Endothelial cell of umbilical vein (primary cell): Measurements from ENCODE around the gene CAP2. TPM values are rescaled to one million over a fixed set of nuclear protein-coding genes. Genes with fewer than 3 reads are reported as not detected.

Experiments
- BruUV-seq: library from RNA; stranded (reverse); fragments of 400-500 nt; replicated peaks from 2 replicates; lab custom pipeline; 2021; lab: Mats Ljungman, UMichigan
- CTCF ChIA-PET: fragments of 300-600, 350-600 bp; sonication (Branson Sonifier 250); formaldehyde crosslinking; loops from one replicate; lab custom pipeline; 2021; ENCODE audit warnings: antibody characterized with exemption, inconsistent platforms; lab: Charles Lee
- POLR2A ChIA-PET: fragments of 300-600, 350-600 bp; sonication (Branson Sonifier 250); formaldehyde crosslinking; loops from one replicate; lab custom pipeline; 2021; ENCODE audit warnings: antibody characterized with exemption, inconsistent platforms; lab: Charles Lee
- DNase-seq: peaks from one replicate; pipeline ENCODE4 v3.0.0-alpha.2; 2011; ENCODE audit warnings: low read depth, low spot score
- FAIRE-seq: peaks from 2 replicates; lab custom pipeline; 2011; peaks lifted over from hg19 to GRCh38; lab: Jason Lieb, UNC
- H2AFZ ChIP-seq: 2 replicates; pipeline ENCODE4 v1.6.0; 2012; ENCODE audit warnings: low read depth, low read length, control low read depth, inconsistent platforms
- H3K27ac ChIP-seq: 2 replicates; pipeline ENCODE4 v1.5.1; 2011; ENCODE audit warnings: low read depth, mild to moderate bottlenecking, control low read depth, low read length, moderate library complexity; ENCODE audit not compliant: insufficient read depth
- H3K27me3 ChIP-seq, 2 experiments: 2 replicates each; pipeline versions ENCODE4 v1.6.0 to v1.6.1; 2011; ENCODE audit warnings: low read length in 2 of 2, mixed read lengths in 1 of 2; ENCODE audit not compliant: control insufficient read depth in 2 of 2, insufficient read depth in 2 of 2
- H3K36me3 ChIP-seq, 2 experiments: 2 replicates in 1 of 2; 3 replicates in 1 of 2; pipeline ENCODE4 v1.5.1; 2011; ENCODE audit warnings: low read length in 2 of 2, mild to moderate bottlenecking in 1 of 2, moderate library complexity in 1 of 2; ENCODE audit not compliant: control insufficient read depth in 2 of 2, insufficient read depth in 2 of 2; ENCODE audit errors: extremely low read depth in 1 of 2
- H3K4me1 ChIP-seq: 3 replicates; pipeline ENCODE4 v1.5.1; 2011; ENCODE audit warnings: mild to moderate bottlenecking, low read length; ENCODE audit not compliant: control insufficient read depth, insufficient read depth; ENCODE audit errors: extremely low read depth
- H3K4me2 ChIP-seq: 2 replicates; pipeline ENCODE4 v1.6.1; 2011; ENCODE audit warnings: low read length, control low read depth, mixed read lengths; ENCODE audit not compliant: insufficient read depth
- H3K4me3 ChIP-seq, 3 experiments: fragments of 200-600 bp in 1 of 3; sonication (generic), shearing (Covaris generic) in 1 of 3; replicated peaks in 1 of 3; 2 replicates each; pipeline ENCODE4 v1.5.1; 2011 to 2016; ENCODE audit warnings: control low read depth in 3 of 3, low read length in 3 of 3, mild to moderate bottlenecking in 2 of 3, inconsistent platforms in 1 of 3, low read depth in 1 of 3, moderate library complexity in 1 of 3; ENCODE audit not compliant: insufficient read depth in 1 of 3
- H3K79me2 ChIP-seq: 2 replicates; pipeline ENCODE4 v1.6.0; 2012; ENCODE audit warnings: low read length, inconsistent platforms; ENCODE audit not compliant: control insufficient read depth, insufficient read depth
- H3K9ac ChIP-seq: replicated peaks from 2 replicates; pipeline ENCODE3; 2011; ENCODE audit warnings: low read length, control low read depth; ENCODE audit not compliant: insufficient read depth; ENCODE audit errors: extremely low read depth
- H3K9me1 ChIP-seq: replicated peaks from 3 replicates; pipeline ENCODE4 v1.6.0; 2011; ENCODE audit warnings: mild to moderate bottlenecking, low read length; ENCODE audit not compliant: control insufficient read depth, insufficient read depth; ENCODE audit errors: extremely low read depth
- H3K9me3 ChIP-seq: replicated peaks from 2 replicates; pipeline ENCODE4 v1.5.1; 2012; ENCODE audit warnings: low read length, inconsistent platforms; ENCODE audit not compliant: control insufficient read depth, insufficient read depth
- H4K20me1 ChIP-seq: replicated peaks from 2 replicates; pipeline ENCODE3; 2011; ENCODE audit warnings: mild to moderate bottlenecking, low read length; ENCODE audit not compliant: control insufficient read depth, insufficient read depth; ENCODE audit errors: extremely low read depth
- EZH2 ChIP-seq: IDR thresholded peaks from 2 replicates; pipeline ENCODE4 v1.6.1; 2012; ENCODE audit warnings: borderline replicate concordance, low read depth, mild to moderate bottlenecking, moderate library complexity, low read length, inconsistent platforms; ENCODE audit not compliant: severe bottlenecking
- FOS ChIP-seq: IDR thresholded peaks from 2 replicates; pipeline ENCODE4 v1.6.1; 2011; ENCODE audit warnings: mild to moderate bottlenecking, low read length, moderate library complexity, borderline replicate concordance; ENCODE audit not compliant: insufficient read depth
- GATA2 ChIP-seq: IDR thresholded peaks from 2 replicates; pipeline ENCODE4 v1.7.0; 2011; ENCODE audit warnings: low read depth, mild to moderate bottlenecking, moderate library complexity, mixed read lengths, low read length; ENCODE audit not compliant: insufficient read length, insufficient read depth
- JUN ChIP-seq: IDR thresholded peaks from 2 replicates; pipeline ENCODE4 v1.6.1; 2011; ENCODE audit warnings: borderline replicate concordance, low read depth; ENCODE audit not compliant: insufficient read length, insufficient read depth
- MYC ChIP-seq: IDR thresholded peaks from one replicate; pipeline ENCODE4 v1.6.1; 2011; ENCODE audit warnings: mild to moderate bottlenecking, low read depth, low read length
- POLR2A ChIP-seq: IDR thresholded peaks from 2 replicates; pipeline ENCODE4 v1.6.1; 2012; ENCODE audit warnings: low read depth, mild to moderate bottlenecking, control low read depth, low read length
- POLR2AphosphoS5 ChIP-seq: IDR thresholded peaks from 2 replicates; pipeline ENCODE4 v1.6.1; 2012; ENCODE audit warnings: low read depth, mild to moderate bottlenecking, control low read depth, low read length, moderate library complexity; ENCODE audit not compliant: insufficient read depth
- dilution Hi-C: fragments of 300-500 bp; cut with MboI; formaldehyde crosslinking; loops from one replicate; pipeline ENCODE4 v1.15.0; 2019; ENCODE audit warnings: low sequenced_read_pairs; ENCODE audit not compliant: extremely low pct_ligation_motif_present
- intact Hi-C: fragments of 100-400 bp; cut with micrococcal nuclease; formaldehyde crosslinking; loops from one replicate; pipeline ENCODE4 v1.10.0; 2022
- polyA plus RNA-seq, 4 experiments: library from polyadenylated mRNA; depleted of rRNA in 3 of 4; stranded (reverse) in 3 of 4; unstranded in 1 of 4; fragments of >200 nt; gene quantifications; 2 replicates each; pipeline versions ENCODE4 v1.2.1 to v1.2.3, GENCODE V29; 2011 to 2012; ENCODE audit warnings: missing spikeins in 1 of 4
- total RNA-seq: library from RNA; stranded (reverse); gene quantifications from 2 replicates; pipeline ENCODE4 v1.2.3, GENCODE V29; 2021
- TF ChIP-seq, protein P1 (sequence below), 2 donors: IDR thresholded peaks; 1 replicate in 1 of 2; 2 replicates in 1 of 2; pipeline ENCODE4 v1.5.1; 2011; ENCODE audit warnings: low read length in 2 of 2, mild to moderate bottlenecking in 2 of 2, moderate library complexity in 2 of 2, control low read depth in 1 of 2, inconsistent platforms in 1 of 2, low read depth in 1 of 2; ENCODE audit not compliant: insufficient read depth in 1 of 2; ENCODE audit errors: extremely low read depth in 1 of 2
- TF ChIP-seq, protein P2 (sequence below): IDR thresholded peaks from 2 replicates; pipeline ENCODE4 v1.6.1; 2011; ENCODE audit not compliant: insufficient read depth, insufficient read length

Gene CAP2
- total and polyA plus RNA-seq, 2 donors (not counting 3 experiments of a cell fraction or from before 2014, with no cell fraction given), result 12.2 to 21.3 TPM

DNA sequence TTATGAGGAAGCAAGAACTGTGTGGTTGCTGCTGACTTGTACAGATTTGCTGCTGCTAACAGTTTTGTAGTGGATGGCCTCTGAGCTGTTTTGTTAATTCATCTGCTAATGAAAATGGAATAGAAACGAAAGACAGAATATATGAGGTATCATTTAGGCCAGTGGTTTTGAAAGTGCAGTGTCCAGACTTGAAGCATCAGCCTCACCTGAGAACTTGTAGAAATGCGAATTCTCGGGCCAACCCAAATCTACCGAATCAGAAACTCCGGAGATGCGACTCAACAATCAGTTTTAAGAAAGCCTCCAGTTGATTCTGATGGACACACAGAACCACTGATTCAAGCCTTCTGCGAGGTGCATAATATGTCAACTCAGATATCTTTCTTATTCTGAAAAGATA lies 62.5 kb downstream of the CAP2 start:
- Histone ChIP-seq H3K4me2 (no peak overlapping the region), H4K20me1 (no peaks in the 10 kb centered on the region), H3K27me3 (no peaks in the 10 kb centered on the region), H3K9ac (no peak overlapping the region), H3K27ac (no peak overlapping the region), H3K79me2 (no peaks in the 10 kb centered on the region), H3K36me3 (no peaks in the 10 kb centered on the region), H2AFZ (no peak overlapping the region), H3K4me1 (peaks cover 4% of the 10 kb centered on the region), H3K4me3 (no peak overlapping the region), H3K9me1 (no peaks in the 10 kb centered on the region), H3K9me3 (no peaks in the 10 kb centered on the region)
- CTCF ChIA-PET, result no interaction called here
- no peak for FAIRE-seq
- dilution Hi-C loops (no loop called here), intact Hi-C loops (no loop called here)
- POLR2A ChIA-PET, result no interaction called here
- no peak for DNase-seq
- no TSS peak for BruUV-seq
- TF ChIP-seq GATA2, result no peak
- no peak for TF ChIP-seq FOS
- TF ChIP-seq, protein P1, sequence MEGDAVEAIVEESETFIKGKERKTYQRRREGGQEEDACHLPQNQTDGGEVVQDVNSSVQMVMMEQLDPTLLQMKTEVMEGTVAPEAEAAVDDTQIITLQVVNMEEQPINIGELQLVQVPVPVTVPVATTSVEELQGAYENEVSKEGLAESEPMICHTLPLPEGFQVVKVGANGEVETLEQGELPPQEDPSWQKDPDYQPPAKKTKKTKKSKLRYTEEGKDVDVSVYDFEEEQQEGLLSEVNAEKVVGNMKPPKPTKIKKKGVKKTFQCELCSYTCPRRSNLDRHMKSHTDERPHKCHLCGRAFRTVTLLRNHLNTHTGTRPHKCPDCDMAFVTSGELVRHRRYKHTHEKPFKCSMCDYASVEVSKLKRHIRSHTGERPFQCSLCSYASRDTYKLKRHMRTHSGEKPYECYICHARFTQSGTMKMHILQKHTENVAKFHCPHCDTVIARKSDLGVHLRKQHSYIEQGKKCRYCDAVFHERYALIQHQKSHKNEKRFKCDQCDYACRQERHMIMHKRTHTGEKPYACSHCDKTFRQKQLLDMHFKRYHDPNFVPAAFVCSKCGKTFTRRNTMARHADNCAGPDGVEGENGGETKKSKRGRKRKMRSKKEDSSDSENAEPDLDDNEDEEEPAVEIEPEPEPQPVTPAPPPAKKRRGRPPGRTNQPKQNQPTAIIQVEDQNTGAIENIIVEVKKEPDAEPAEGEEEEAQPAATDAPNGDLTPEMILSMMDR (IDR thresholded peaks at IDR 0.05; ENCODE audit: extremely low read depth in 1 of 2, insufficient read depth in 1 of 2, low read depth in 1 of 2, low read length in 2 of 2), result no peak
- TF ChIP-seq, protein P2, sequence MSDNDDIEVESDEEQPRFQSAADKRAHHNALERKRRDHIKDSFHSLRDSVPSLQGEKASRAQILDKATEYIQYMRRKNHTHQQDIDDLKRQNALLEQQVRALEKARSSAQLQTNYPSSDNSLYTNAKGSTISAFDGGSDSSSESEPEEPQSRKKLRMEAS, result no peak

DNA sequence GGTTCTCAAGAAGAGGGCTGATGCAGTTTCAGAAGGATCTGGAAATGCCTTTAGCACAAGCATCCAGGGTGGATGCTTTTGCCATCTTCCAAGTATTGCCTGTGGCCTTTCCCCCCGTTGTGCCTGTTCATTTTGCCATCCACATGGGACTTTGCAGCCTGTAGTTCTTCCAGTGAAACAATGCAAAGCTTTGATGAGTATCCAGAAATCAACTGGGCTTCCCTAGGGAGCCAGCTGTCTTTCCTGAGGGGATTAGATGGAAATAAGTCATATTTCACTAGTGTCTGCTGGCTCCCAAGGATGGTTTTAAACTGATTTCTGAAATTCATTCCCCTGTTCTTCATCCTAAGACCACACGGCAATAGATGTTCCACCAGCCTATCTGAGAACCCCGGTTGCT lies 63.3 kb downstream of the CAP2 start:
- H3K4me3 ChIP-seq, result no peak overlapping the region
- no peak for DNase-seq
- BruUV-seq, result no TSS peak
- TF ChIP-seq MYC, result no peak
- TF ChIP-seq, protein P1 (IDR thresholded peaks at IDR 0.05; ENCODE audit: extremely low read depth in 1 of 2, insufficient read depth in 1 of 2, low read depth in 1 of 2, low read length in 2 of 2), result no peak
- TF ChIP-seq POLR2A, result no peak
- no peak for TF ChIP-seq FOS
- TF ChIP-seq EZH2, result no peak
- TF ChIP-seq POLR2AphosphoS5, result no peak
- TF ChIP-seq JUN, result no peak
- no peak for TF ChIP-seq GATA2
- TF ChIP-seq, protein P2, result no peak
- H3K27me3 ChIP-seq, result no peaks in the 10 kb centered on the region
- H3K4me2 ChIP-seq, result no peak overlapping the region
- H3K4me1 ChIP-seq, result no peaks in the 10 kb centered on the region
- intact Hi-C loops, result no loop called here
- CTCF ChIA-PET, result no interaction called here
- POLR2A ChIA-PET, result no interaction called here
- H4K20me1 ChIP-seq, result no peaks in the 10 kb centered on the region
- H3K36me3 ChIP-seq, result no peaks in the 10 kb centered on the region
- no peak overlapping the region for H3K27ac ChIP-seq
- H3K79me2 ChIP-seq, result no peaks in the 10 kb centered on the region
- FAIRE-seq, result no peak
- dilution Hi-C loops, result no loop called here
- no peak overlapping the region for H3K9ac ChIP-seq
- H3K9me1 ChIP-seq, result no peaks in the 10 kb centered on the region
- H2AFZ ChIP-seq, result no peak overlapping the region
- no peaks in the 10 kb centered on the region for H3K9me3 ChIP-seq
